Measurements from ENCODE around the gene GPR39. TPM values are rescaled to one million over a fixed set of nuclear protein-coding genes. Genes with fewer than 3 reads are reported as not detected.

The GPR39 gene
- total RNA-seq, 4 donors from 2014 or later: 0.52 to 53.2 (median 6.8) TPM; not detected in 1

GRCh38 chr2:132449868-132450267 lies 33.3 kb downstream of the GPR39 start:
- no peaks in the 10 kb centered on the region for H3K27me3 ChIP-seq
- no peak for TF ChIP-seq CTCF (IDR thresholded peaks at IDR 0.05)
- no peak for TF ChIP-seq POLR2A (IDR thresholded peaks at IDR 0.05)
- H3K36me3 ChIP-seq: no peaks in the 10 kb centered on the region
- H3K27ac ChIP-seq: no peak overlapping the region
- H3K4me1 ChIP-seq: no peaks in the 10 kb centered on the region
- intact Hi-C loops (cut with DNase I; ENCODE audit: low total_unique reads): no loop called here
- no peaks in the 10 kb centered on the region for H3K9me3 ChIP-seq
- DNase-seq: no peak
- no peak overlapping the region for H3K4me3 ChIP-seq

GRCh38 chr2:132460781-132461180 lies 44.2 kb downstream of the GPR39 start:
- intact Hi-C loops (cut with DNase I; ENCODE audit: low total_unique reads): no loop called here
- no peak for DNase-seq
- H3K4me1 ChIP-seq: no peaks in the 10 kb centered on the region
- H3K36me3 ChIP-seq: no peaks in the 10 kb centered on the region
- H3K27ac ChIP-seq: no peak overlapping the region
- H3K9me3 ChIP-seq: no peaks in the 10 kb centered on the region
- TF ChIP-seq POLR2A (IDR thresholded peaks at IDR 0.05) (no peak), CTCF (IDR thresholded peaks at IDR 0.05) (no peak)
- no peak overlapping the region for H3K4me3 ChIP-seq
- H3K27me3 ChIP-seq: no peaks in the 10 kb centered on the region

- Histone ChIP-seq H3K27ac (no peak overlapping the region), H3K27me3 (no peaks in the 10 kb centered on the region), H3K4me3 (no peak overlapping the region), H3K36me3 (no peaks in the 10 kb centered on the region), H3K9me3 (no peaks in the 10 kb centered on the region), H3K4me1 (no peaks in the 10 kb centered on the region)
- DNase-seq: no peak
- intact Hi-C loops (cut with DNase I; ENCODE audit: low total_unique reads): no loop called here
- TF ChIP-seq POLR2A (IDR thresholded peaks at IDR 0.05) (no peak), CTCF (IDR thresholded peaks at IDR 0.05) (no peak)
Measured at GRCh38 chr2:132462236-132462635, 45.6 kb downstream of the GPR39 start.

GRCh38 chr2:132463719-132464118 lies 47.1 kb downstream of the GPR39 start:
- Histone ChIP-seq H3K9me3 (no peaks in the 10 kb centered on the region), H3K27me3 (no peaks in the 10 kb centered on the region), H3K36me3 (no peaks in the 10 kb centered on the region), H3K27ac (no peak overlapping the region), H3K4me1 (no peaks in the 10 kb centered on the region), H3K4me3 (no peak overlapping the region)
- TF ChIP-seq CTCF (IDR thresholded peaks at IDR 0.05): no peak
- TF ChIP-seq POLR2A (IDR thresholded peaks at IDR 0.05): no peak
- intact Hi-C loops (cut with DNase I; ENCODE audit: low total_unique reads): no loop called here
- DNase-seq: no peak

GRCh38 chr2:132465917-132466316 lies 49.3 kb downstream of the GPR39 start:
- Histone ChIP-seq H3K27me3 (no peaks in the 10 kb centered on the region), H3K36me3 (no peaks in the 10 kb centered on the region), H3K4me3 (no peak overlapping the region), H3K27ac (no peak overlapping the region), H3K4me1 (no peaks in the 10 kb centered on the region), H3K9me3 (no peaks in the 10 kb centered on the region)
- intact Hi-C loops (cut with DNase I; ENCODE audit: low total_unique reads): no loop called here
- TF ChIP-seq POLR2A (IDR thresholded peaks at IDR 0.05) (no peak), CTCF (IDR thresholded peaks at IDR 0.05) (no peak)
- no peak for DNase-seq

Measured in uterus (tissue), 4 donors.